ENCODE results near the gene TNFRSF4. TPM values are rescaled to one million over a fixed set of nuclear protein-coding genes. Genes with fewer than 3 reads are reported as not detected.

TNFRSF4 gene
- total RNA-seq, 3 donors from 2014 or later: 0.64 to 2.3 (median 1.6) TPM

- no peak for TF ChIP-seq POLR2AphosphoS5 (IDR thresholded peaks at IDR 0.05)
- no peak for TF ChIP-seq POLR2A (IDR thresholded peaks at IDR 0.05)
- peaks cover 4 to 15% of the 10 kb centered on the region in 2 donors for H3K27me3 ChIP-seq
- DNase-seq (ENCODE audit: low spot score in 2 of 2): no peak
Measured at GRCh38 chr1:1171546-1172340, 42.2 kb downstream of the TNFRSF4 start.

GRCh38 chr1:1171161-1171545 is 42.8 kb downstream of the TNFRSF4 start:
- H3K36me3 ChIP-seq: no peaks in the 10 kb centered on the region
- peaks cover 4 to 15% of the 10 kb centered on the region in 2 donors for H3K27me3 ChIP-seq
- intact Hi-C loops (cut with DNase I; ENCODE audit: low total_unique reads): no loop called here
- TF ChIP-seq CTCF (IDR thresholded peaks at IDR 0.05): no peak
- TF ChIP-seq POLR2A (IDR thresholded peaks at IDR 0.05): no peak
- no peak for TF ChIP-seq POLR2AphosphoS5 (IDR thresholded peaks at IDR 0.05)
- no peak for DNase-seq (ENCODE audit: low spot score in 2 of 2)
- H3K4me1 ChIP-seq: peaks cover 4 to 10% of the 10 kb centered on the region in 2 donors
- H3K4me3 ChIP-seq: no peak overlapping the region
- no peaks in the 10 kb centered on the region for H3K9me3 ChIP-seq
- H3K27ac ChIP-seq: no peak overlapping the region

More at GRCh38 chr1:1171546-1172340, 42.2 kb downstream of the TNFRSF4 start:
- intact Hi-C loops (cut with DNase I; ENCODE audit: low total_unique reads): no loop called here
- Histone ChIP-seq H3K4me1 (peaks cover 0 to 4% of the 10 kb centered on the region in 2 donors), H3K36me3 (no peaks in the 10 kb centered on the region), H3K4me3 (no peak overlapping the region), H3K9me3 (no peaks in the 10 kb centered on the region), H3K27ac (no peak overlapping the region)

GRCh38 chr1:1170215-1171091 is 43.5 kb downstream of the TNFRSF4 start:
- no peaks in the 10 kb centered on the region for H3K36me3 ChIP-seq
- TF ChIP-seq POLR2AphosphoS5 (IDR thresholded peaks at IDR 0.05) (no peak), CTCF (IDR thresholded peaks at IDR 0.05) (no peak), POLR2A (IDR thresholded peaks at IDR 0.05) (no peak)
- H3K27me3 ChIP-seq: peaks cover 4 to 15% of the 10 kb centered on the region in 2 donors
- H3K4me1 ChIP-seq: peaks cover 4 to 11% of the 10 kb centered on the region in 2 donors
- intact Hi-C loops (cut with DNase I; ENCODE audit: low total_unique reads): no loop called here
- no peak for DNase-seq (ENCODE audit: low spot score in 2 of 2)
- no peaks in the 10 kb centered on the region for H3K9me3 ChIP-seq
- no peak overlapping the region for H3K4me3 ChIP-seq
- H3K27ac ChIP-seq: no peak overlapping the region

- no peak overlapping the region for H3K27ac ChIP-seq
- peaks cover 4 to 15% of the 10 kb centered on the region in 2 donors for H3K27me3 ChIP-seq
- no peak overlapping the region for H3K4me3 ChIP-seq
- no peaks in the 10 kb centered on the region for H3K9me3 ChIP-seq
- intact Hi-C loops (cut with DNase I; ENCODE audit: low total_unique reads): no loop called here
- peaks cover 4 to 11% of the 10 kb centered on the region in 2 donors for H3K4me1 ChIP-seq
- TF ChIP-seq CTCF (IDR thresholded peaks at IDR 0.05): no peak
- no peak for TF ChIP-seq POLR2A (IDR thresholded peaks at IDR 0.05)
- TF ChIP-seq POLR2AphosphoS5 (IDR thresholded peaks at IDR 0.05): no peak
- H3K36me3 ChIP-seq: no peaks in the 10 kb centered on the region
- no peak for DNase-seq (ENCODE audit: low spot score in 2 of 2)
Measured at GRCh38 chr1:1169429-1170214, 44.3 kb downstream of the TNFRSF4 start.
